Measurements from ENCODE around the gene KRTAP5-8.

DNA sequence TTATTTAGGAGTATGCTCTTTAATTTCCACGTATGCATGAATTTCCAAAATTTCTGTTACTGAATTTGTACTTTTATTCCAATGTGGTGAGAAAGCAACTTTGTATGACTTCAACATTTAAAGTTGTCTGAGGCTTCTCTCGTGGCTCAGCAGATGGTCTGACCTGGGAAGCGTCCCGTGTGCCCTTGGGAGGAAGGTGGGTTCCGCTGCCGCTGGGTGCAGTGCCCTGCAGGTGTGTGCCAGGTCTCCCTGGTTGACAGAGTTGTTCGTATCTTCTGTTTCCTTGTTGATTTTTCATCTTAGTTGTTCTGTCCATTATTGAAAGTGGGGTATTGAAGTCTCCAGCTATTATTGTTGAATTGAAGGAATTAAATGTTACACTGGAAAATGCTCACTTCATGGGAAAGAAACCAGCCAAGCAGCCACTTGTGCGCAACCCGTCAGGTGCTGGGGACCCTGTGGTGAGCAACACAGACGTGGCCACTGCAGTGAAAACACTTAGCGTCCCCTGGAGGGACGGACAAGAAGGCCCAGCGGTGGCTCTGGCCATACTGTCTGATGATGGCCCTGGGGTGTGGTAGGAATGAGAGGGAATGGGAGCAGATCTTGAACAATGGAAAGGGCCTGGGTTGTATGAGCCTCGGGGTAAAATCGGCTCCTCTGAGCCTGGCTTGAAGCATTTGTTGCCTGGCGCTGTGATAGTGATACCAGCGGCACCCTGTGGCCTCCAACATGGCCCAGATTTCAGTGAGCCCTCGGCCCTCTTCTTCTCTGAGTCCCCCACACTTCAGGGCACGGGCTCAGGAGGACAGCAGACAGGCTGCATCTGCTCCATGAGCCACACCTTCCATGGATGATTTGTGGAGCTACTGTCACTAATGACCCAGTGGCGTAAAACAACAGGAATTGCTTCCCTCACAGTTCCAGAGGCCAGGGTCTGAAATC lies 42.3 kb upstream of the KRTAP5-8 start:
- TF ChIP-seq GATA3 (IDR thresholded peaks at IDR 0.05; ENCODE audit: low read depth, low read length) (no peak), GATA2 (IDR thresholded peaks at IDR 0.05; ENCODE audit: low read depth, low read length) (no peak)

Data from SH-SY5Y (cell line).